Ishikawa (cell line): ENCODE results near the gene CDV3.

Source experiments
- CEBPB ChIP-seq: IDR thresholded peaks from 2 replicates; pipeline ENCODE4 v1.6.1; 2012
- CREB1 ChIP-seq: IDR thresholded peaks from 2 replicates; pipeline ENCODE4 v1.6.1; 2012; ENCODE audit warnings: low read depth
- EGR1 ChIP-seq: IDR thresholded peaks from 2 replicates; pipeline ENCODE4 v1.6.1; 2012
- NFIC ChIP-seq: IDR thresholded peaks from 2 replicates; pipeline ENCODE4 v1.6.1; 2012
- RAD21 ChIP-seq: IDR thresholded peaks from 2 replicates; pipeline ENCODE4 v1.6.1; 2012; ENCODE audit warnings: low read depth
- REST ChIP-seq: IDR thresholded peaks from 2 replicates; pipeline ENCODE4 v1.6.1; 2012; ENCODE audit warnings: low read depth, mild to moderate bottlenecking
- TAF1 ChIP-seq: IDR thresholded peaks from 2 replicates; pipeline ENCODE4 v1.6.1; 2012; ENCODE audit warnings: low read depth, mild to moderate bottlenecking
- TCF12 ChIP-seq: IDR thresholded peaks from 2 replicates; pipeline ENCODE4 v1.6.1; 2012; ENCODE audit warnings: low read depth
- TEAD4 ChIP-seq: IDR thresholded peaks from 2 replicates; pipeline ENCODE4 v1.6.1; 2012
- USF1 ChIP-seq: IDR thresholded peaks from 2 replicates; pipeline ENCODE4 v1.6.1; 2012
- YY1 ChIP-seq: IDR thresholded peaks from 2 replicates; pipeline ENCODE4 v1.6.1; 2012; ENCODE audit warnings: low read depth
- ZBTB7A ChIP-seq: IDR thresholded peaks from 2 replicates; pipeline ENCODE4 v1.6.1; 2012; ENCODE audit warnings: low read depth
- TF ChIP-seq, protein P1 (sequence below): IDR thresholded peaks from 2 replicates; pipeline ENCODE4 v1.6.1; 2012

Gene CDV3

GRCh38 chr3:133593243-133593642 lies 19.8 kb downstream of the CDV3 start:
- TF ChIP-seq ZBTB7A, result no peak
- TF ChIP-seq CEBPB, result no peak
- TF ChIP-seq TCF12, result no peak
- TF ChIP-seq, protein P1, sequence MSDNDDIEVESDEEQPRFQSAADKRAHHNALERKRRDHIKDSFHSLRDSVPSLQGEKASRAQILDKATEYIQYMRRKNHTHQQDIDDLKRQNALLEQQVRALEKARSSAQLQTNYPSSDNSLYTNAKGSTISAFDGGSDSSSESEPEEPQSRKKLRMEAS, result no peak

- TF ChIP-seq USF1 (no peak), EGR1 (no peak)
Observed at GRCh38 chr3:133595341-133595740, 21.9 kb downstream of the CDV3 start.

- TF ChIP-seq ZBTB7A (no peak), CREB1 (no peak), REST (no peak), RAD21 (no peak), USF1 (no peak), TEAD4 (no peak), CEBPB (no peak), NFIC (no peak), TCF12 (no peak), YY1 (no peak)
Observed at GRCh38 chr3:133598405-133598804, 24.9 kb downstream of the CDV3 start.

DNA sequence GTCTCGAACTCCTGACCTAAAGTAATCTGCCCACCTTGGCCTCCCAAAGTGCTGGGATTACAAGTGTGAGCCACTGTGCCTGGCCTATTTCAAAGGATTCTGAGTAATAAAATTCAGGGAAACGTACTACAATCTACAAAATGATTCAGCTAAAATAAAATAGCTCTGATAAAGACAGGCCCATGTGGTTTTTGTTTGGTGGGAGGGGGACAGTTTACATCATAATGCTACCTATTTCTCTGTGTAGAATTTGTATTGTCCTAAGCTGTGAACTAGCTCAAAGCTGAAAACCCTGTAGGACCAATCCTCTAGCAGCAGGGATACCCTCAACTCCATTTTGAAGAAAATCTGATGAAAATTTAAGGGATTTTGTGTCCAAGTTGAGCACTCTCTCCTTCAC lies 25.8 kb downstream of the CDV3 start:
- no peak for TF ChIP-seq TEAD4
- no peak for TF ChIP-seq USF1
- TF ChIP-seq RAD21, result no peak
- no peak for TF ChIP-seq REST
- no peak for TF ChIP-seq ZBTB7A
- TF ChIP-seq EGR1, result no peak
- TF ChIP-seq TAF1, result no peak

GRCh38 chr3:133600572-133601081 lies 27.1 kb downstream of the CDV3 start:
- TF ChIP-seq REST, result no peak
- TF ChIP-seq YY1, result no peak
- TF ChIP-seq NFIC, result no peak
- TF ChIP-seq CEBPB, result no peak
- no peak for TF ChIP-seq TEAD4
- no peak for TF ChIP-seq USF1
- TF ChIP-seq, protein P1, result no peak
- TF ChIP-seq RAD21, result no peak
